SK-N-SH treated with all-trans-retinoic acid at 6 μM for 48 hours (cell line): ENCODE data around the gene SH3PXD2A.

Experiments used
- ATAC-seq: fragments of 200-7000 bp; cut with Tn5 transposase; 3 replicates; pipeline ENCODE4 v1.9.1; 2020; ENCODE audit warnings: mild to moderate bottlenecking, moderate library complexity
- ARNTL ChIP-seq: fragments of 450-650 bp; formaldehyde crosslinking; IDR thresholded peaks from 2 replicates; pipeline ENCODE4 v1.5.0; 2020; ENCODE audit warnings: low read depth, mild to moderate bottlenecking, moderate library complexity, borderline replicate concordance
- BACH2 ChIP-seq: fragments of 250-450 bp; sonication (Bioruptor Pico); IDR thresholded peaks from 2 replicates; pipeline ENCODE4 v1.9.0; 2021; ENCODE audit warnings: mild to moderate bottlenecking, borderline replicate concordance
- CREB5 ChIP-seq: fragments of 250-450 bp; sonication (Bioruptor Pico); IDR thresholded peaks from 2 replicates; pipeline ENCODE4 v1.5.1; 2020; ENCODE audit warnings: low read depth, mild to moderate bottlenecking, moderate library complexity
- CSDC2 ChIP-seq: fragments of 250-450 bp; sonication (Bioruptor Pico); IDR thresholded peaks from 2 replicates; pipeline ENCODE4 v1.5.0; 2020; ENCODE audit warnings: mild to moderate bottlenecking, moderate library complexity
- CSRNP3 ChIP-seq: fragments of 250-450 bp; sonication (Bioruptor Pico); IDR thresholded peaks from 2 replicates; pipeline ENCODE4 v1.5.1; 2021; ENCODE audit warnings: mild to moderate bottlenecking, moderate library complexity
- ESRRG ChIP-seq: fragments of 250-450 bp; sonication (Bioruptor Pico); IDR thresholded peaks from 2 replicates; pipeline ENCODE4 v1.6.1; 2021; ENCODE audit warnings: mild to moderate bottlenecking
- GLIS3 ChIP-seq: fragments of 250-450 bp; sonication (Bioruptor Pico); IDR thresholded peaks from 2 replicates; pipeline ENCODE4 v1.5.0; 2020; ENCODE audit warnings: mild to moderate bottlenecking, moderate library complexity
- ISL1 ChIP-seq: fragments of 250-450 bp; sonication (Bioruptor Pico); IDR thresholded peaks from 2 replicates; pipeline ENCODE4 v2.1.2; 2022; ENCODE audit warnings: mild to moderate bottlenecking, moderate library complexity
- OSR1 ChIP-seq: fragments of 250-450 bp; sonication (Bioruptor Pico); IDR thresholded peaks from 2 replicates; pipeline ENCODE4 v1.8.0; 2022; ENCODE audit warnings: moderate library complexity, mild to moderate bottlenecking, inconsistent platforms
- PATZ1 ChIP-seq: fragments of 250-450 bp; sonication (Bioruptor Pico); IDR thresholded peaks from 2 replicates; pipeline ENCODE4 v1.8.0; 2020; ENCODE audit warnings: mild to moderate bottlenecking, moderate library complexity, borderline replicate concordance
- POU6F1 ChIP-seq: fragments of 250-450 bp; sonication (Bioruptor Pico); IDR thresholded peaks from 2 replicates; pipeline ENCODE4 v1.8.0; 2021; ENCODE audit warnings: low read depth, mild to moderate bottlenecking, moderate library complexity, borderline replicate concordance
- SNAI2 ChIP-seq: fragments of 250-450 bp; sonication (Bioruptor Pico); IDR thresholded peaks from 2 replicates; pipeline ENCODE4 v1.5.0; 2020; ENCODE audit warnings: mild to moderate bottlenecking, moderate library complexity
- TCF4 ChIP-seq: fragments of 250-450 bp; sonication (Bioruptor Pico); IDR thresholded peaks from 2 replicates; pipeline ENCODE4 v1.8.0; 2021; ENCODE audit warnings: mild to moderate bottlenecking, moderate library complexity, borderline replicate concordance
- TOX ChIP-seq: fragments of 250-450 bp; sonication (Bioruptor Pico); IDR thresholded peaks from 2 replicates; pipeline ENCODE4 v1.8.0; 2021; ENCODE audit warnings: mild to moderate bottlenecking, moderate library complexity, borderline replicate concordance
- TSHZ2 ChIP-seq: fragments of 250-450 bp; sonication (Bioruptor Pico); IDR thresholded peaks from 2 replicates; pipeline ENCODE4 v1.5.0; 2020; ENCODE audit warnings: mild to moderate bottlenecking, moderate library complexity
- ZC3H10 ChIP-seq: fragments of 250-450 bp; sonication (Bioruptor Pico); IDR thresholded peaks from 2 replicates; pipeline ENCODE4 v1.5.1; 2021; ENCODE audit warnings: mild to moderate bottlenecking, moderate library complexity
- ZFP3 ChIP-seq: fragments of 250-450 bp; sonication (Bioruptor Pico); IDR thresholded peaks from 2 replicates; pipeline ENCODE4 v1.5.0; 2020; ENCODE audit warnings: mild to moderate bottlenecking, moderate library complexity
- ZFP30 ChIP-seq: fragments of 450-650 bp; formaldehyde crosslinking; IDR thresholded peaks from 2 replicates; pipeline ENCODE4 v1.5.0; 2022; ENCODE audit warnings: mild to moderate bottlenecking, moderate library complexity
- ZNF565 ChIP-seq: fragments of 450-650 bp; formaldehyde crosslinking; conservative IDR thresholded peaks from 2 replicates; pipeline ENCODE4 v1.5.0; 2020; ENCODE audit warnings: low read depth, mild to moderate bottlenecking, moderate library complexity
- ZNF70 ChIP-seq: fragments of 450-650 bp; formaldehyde crosslinking; IDR thresholded peaks from 2 replicates; pipeline ENCODE4 v1.5.0; 2020; ENCODE audit warnings: mild to moderate bottlenecking, moderate library complexity
- ZNF8 ChIP-seq: fragments of 450-650 bp; formaldehyde crosslinking; IDR thresholded peaks from 2 replicates; pipeline ENCODE4 v1.5.0; 2020; ENCODE audit warnings: mild to moderate bottlenecking, moderate library complexity

Gene SH3PXD2A

GRCh38 chr10:103871006-103871405 lies 15.6 kb upstream of the SH3PXD2A start:
- TF ChIP-seq BACH2 (CRISPR knock-in tag) (no peak), ZNF70 (CRISPR knock-in tag) (no peak), ZFP30 (CRISPR knock-in tag) (no peak), OSR1 (CRISPR knock-in tag) (no peak), TOX (no peak)
- ATAC-seq, result no peak

GRCh38 chr10:103870516-103870915 lies 15.1 kb upstream of the SH3PXD2A start:
- TF ChIP-seq POU6F1 (no peak), SNAI2 (CRISPR knock-in tag) (no peak), ARNTL (CRISPR knock-in tag) (no peak), BACH2 (CRISPR knock-in tag) (no peak), ZC3H10 (CRISPR knock-in tag) (no peak), CREB5 (CRISPR knock-in tag) (no peak), TCF4 (no peak), GLIS3 (CRISPR knock-in tag) (no peak), ESRRG (CRISPR knock-in tag) (no peak), ZNF8 (CRISPR knock-in tag) (no peak), ISL1 (CRISPR knock-in tag) (no peak), PATZ1 (CRISPR knock-in tag) (no peak), CSDC2 (CRISPR knock-in tag) (no peak), ZNF70 (CRISPR knock-in tag) (no peak), TOX (no peak), ZNF565 (CRISPR knock-in tag) (no peak), ZFP30 (CRISPR knock-in tag) (no peak), TSHZ2 (CRISPR knock-in tag) (no peak), ZFP3 (no peak), CSRNP3 (CRISPR knock-in tag) (no peak)
- ATAC-seq, result no peak; the same call in 2 of the 3 replicates

- ATAC-seq, result no peak
- no peak for TF ChIP-seq ESRRG (CRISPR knock-in tag)
- no peak for TF ChIP-seq ZFP30 (CRISPR knock-in tag)
- no peak for TF ChIP-seq ZNF565 (CRISPR knock-in tag)
- no peak for TF ChIP-seq CSDC2 (CRISPR knock-in tag)
- no peak for TF ChIP-seq ZNF70 (CRISPR knock-in tag)
- no peak for TF ChIP-seq GLIS3 (CRISPR knock-in tag)
- TF ChIP-seq TSHZ2 (CRISPR knock-in tag), result no peak
- TF ChIP-seq OSR1 (CRISPR knock-in tag), result no peak
- TF ChIP-seq BACH2 (CRISPR knock-in tag), result no peak
- no peak for TF ChIP-seq PATZ1 (CRISPR knock-in tag)
- TF ChIP-seq CREB5 (CRISPR knock-in tag), result no peak
- TF ChIP-seq TCF4, result no peak
- TF ChIP-seq ISL1 (CRISPR knock-in tag), result no peak
Observed at GRCh38 chr10:103869336-103869735, 14.0 kb upstream of the SH3PXD2A start.
